OCI-LY7 (cell line): ENCODE measurements around the gene UNC80. TPM values are rescaled to one million over a fixed set of nuclear protein-coding genes. Genes with fewer than 3 reads are reported as not detected.

Source experiments
- BruUV-seq: library from RNA; stranded (reverse); fragments of 400-500 nt; replicated peaks from 2 replicates; lab custom pipeline; 2021; lab: Mats Ljungman, UMichigan
- CTCF ChIA-PET: fragments of 300-600 bp; sonication (Branson Sonifier 250); formaldehyde crosslinking; loops from one replicate; lab custom pipeline; 2022; ENCODE audit warnings: antibody characterized with exemption; ENCODE audit not compliant: unreplicated experiment; lab: Charles Lee
- POLR2A ChIA-PET: fragments of 300-600 bp; sonication (Branson Sonifier 250); formaldehyde crosslinking; loops from one replicate; lab custom pipeline; 2022; ENCODE audit warnings: antibody characterized with exemption; lab: Charles Lee
- DNase-seq: peaks from one replicate; pipeline ENCODE4 v3.0.0-alpha.2; 2015; ENCODE audit warnings: low spot score
- H2AFZ ChIP-seq: fragments of 200-600 bp; sonication (generic), shearing (Covaris generic); 2 replicates; pipeline ENCODE4 v1.6.1; 2014; ENCODE audit warnings: mild to moderate bottlenecking, antibody characterized with exemption, low read length, moderate library complexity
- H3K27ac ChIP-seq: fragments of 200-600 bp; sonication (generic); 2 replicates; pipeline ENCODE4 v1.5.1; 2014; ENCODE audit warnings: mixed run types, low read depth, mild to moderate bottlenecking, moderate library complexity, low read length, inconsistent platforms; ENCODE audit not compliant: poor library complexity, severe bottlenecking
- H3K36me3 ChIP-seq: fragments of 200-600 bp; sonication (generic); 2 replicates; pipeline ENCODE4 v1.6.1; 2014; ENCODE audit warnings: mild to moderate bottlenecking, antibody characterized with exemption, low read length, moderate library complexity, mixed read lengths; ENCODE audit not compliant: insufficient read depth
- H3K4me1 ChIP-seq: fragments of 200-600 bp; sonication (generic); 2 replicates; pipeline ENCODE4 v1.5.1; 2014; ENCODE audit warnings: mild to moderate bottlenecking, low read length; ENCODE audit not compliant: insufficient read depth, poor library complexity, severe bottlenecking
- H3K4me2 ChIP-seq: fragments of 200-600 bp; sonication (generic); 2 replicates; pipeline ENCODE4 v1.6.1; 2014; ENCODE audit warnings: mild to moderate bottlenecking, low read length
- H3K4me3 ChIP-seq: fragments of 200-600 bp; sonication (generic); 2 replicates; pipeline ENCODE4 v1.5.1; 2014; ENCODE audit warnings: mild to moderate bottlenecking, low read depth, low read length; ENCODE audit not compliant: poor library complexity, severe bottlenecking
- H3K79me2 ChIP-seq: fragments of 200-600 bp; sonication (generic); 2 replicates; pipeline ENCODE4 v1.6.1; 2016; ENCODE audit warnings: low read depth, mild to moderate bottlenecking, low read length, moderate library complexity, mixed read lengths; ENCODE audit not compliant: insufficient read depth
- H3K9me2 ChIP-seq: fragments of 200-600 bp; sonication (generic); 2 replicates; pipeline ENCODE4 v1.6.1; 2016; ENCODE audit warnings: mild to moderate bottlenecking, low read length, mixed read lengths; ENCODE audit not compliant: insufficient read depth
- H3K9me3 ChIP-seq: fragments of 200-600 bp; sonication (generic); 2 replicates; pipeline ENCODE4 v1.6.1; 2014; ENCODE audit warnings: mild to moderate bottlenecking, mixed run types, low read length, mixed read lengths
- H4K20me1 ChIP-seq: fragments of 200-600 bp; sonication (generic); 2 replicates; pipeline ENCODE4 v1.6.1; 2014; ENCODE audit warnings: mild to moderate bottlenecking, antibody characterized with exemption, low read length, moderate library complexity, mixed read lengths; ENCODE audit not compliant: insufficient read depth
- EZH2phosphoT487 ChIP-seq: fragments of 200-600 bp; sonication (generic); IDR thresholded peaks from 2 replicates; pipeline ENCODE4 v1.6.1; 2018; ENCODE audit warnings: low read depth, borderline replicate concordance, mild to moderate bottlenecking, mixed run types, antibody characterized with exemption, low read length, moderate library complexity, mixed read lengths
- intact Hi-C: fragments of 100-400 bp; cut with micrococcal nuclease; formaldehyde crosslinking; loops from one replicate; pipeline ENCODE4 v1.10.0; 2022; ENCODE audit not compliant: unreplicated experiment
- total RNA-seq, 2 experiments: library from RNA; depleted of rRNA in 1 of 2; stranded (reverse); fragments of >200 nt in 1 of 2; shearing (Covaris generic) in 1 of 2; gene quantifications; 2 replicates each; pipeline ENCODE4 v1.2.3, GENCODE V29; 2014 to 2022
- TF ChIP-seq, protein P1 (sequence below): fragments of 200-600 bp; sonication (generic); conservative IDR thresholded peaks from 2 replicates; pipeline ENCODE4 v1.5.1; 2014; ENCODE audit warnings: mild to moderate bottlenecking, antibody characterized with exemption, low read length, moderate library complexity, mixed read lengths

Gene UNC80
- total RNA-seq, 2 experiments from 2014 or later: not detected

DNA sequence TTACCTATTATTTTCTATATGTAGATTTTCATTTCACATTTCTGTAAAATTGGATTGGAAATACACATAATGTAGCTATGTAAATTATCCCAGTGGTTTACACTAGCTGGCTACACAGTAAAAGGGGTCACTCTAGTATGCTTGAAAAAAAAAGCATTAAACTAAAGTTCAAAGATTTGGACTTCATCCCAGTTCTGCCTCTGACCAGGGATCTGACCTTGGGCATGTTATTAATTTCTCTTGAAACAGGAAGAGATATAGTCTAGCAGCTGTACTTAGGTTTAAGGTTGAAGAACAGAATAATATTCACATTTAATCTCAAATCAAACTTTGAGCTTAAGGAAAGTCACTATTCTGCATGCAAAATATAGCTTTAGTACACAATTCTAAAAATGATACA lies 166.3 kb downstream of the UNC80 start:
- Histone ChIP-seq H3K4me1 (no peaks in the 10 kb centered on the region), H3K36me3 (no peaks in the 10 kb centered on the region), H3K4me2 (no peak overlapping the region), H3K9me3 (no peaks in the 10 kb centered on the region), H3K79me2 (no peaks in the 10 kb centered on the region), H2AFZ (no peak overlapping the region), H3K9me2 (no peaks in the 10 kb centered on the region), H3K4me3 (no peak overlapping the region), H4K20me1 (no peaks in the 10 kb centered on the region), H3K27ac (no peak overlapping the region)
- CTCF ChIA-PET: no interaction called here
- BruUV-seq: no TSS peak
- TF ChIP-seq, protein P1, sequence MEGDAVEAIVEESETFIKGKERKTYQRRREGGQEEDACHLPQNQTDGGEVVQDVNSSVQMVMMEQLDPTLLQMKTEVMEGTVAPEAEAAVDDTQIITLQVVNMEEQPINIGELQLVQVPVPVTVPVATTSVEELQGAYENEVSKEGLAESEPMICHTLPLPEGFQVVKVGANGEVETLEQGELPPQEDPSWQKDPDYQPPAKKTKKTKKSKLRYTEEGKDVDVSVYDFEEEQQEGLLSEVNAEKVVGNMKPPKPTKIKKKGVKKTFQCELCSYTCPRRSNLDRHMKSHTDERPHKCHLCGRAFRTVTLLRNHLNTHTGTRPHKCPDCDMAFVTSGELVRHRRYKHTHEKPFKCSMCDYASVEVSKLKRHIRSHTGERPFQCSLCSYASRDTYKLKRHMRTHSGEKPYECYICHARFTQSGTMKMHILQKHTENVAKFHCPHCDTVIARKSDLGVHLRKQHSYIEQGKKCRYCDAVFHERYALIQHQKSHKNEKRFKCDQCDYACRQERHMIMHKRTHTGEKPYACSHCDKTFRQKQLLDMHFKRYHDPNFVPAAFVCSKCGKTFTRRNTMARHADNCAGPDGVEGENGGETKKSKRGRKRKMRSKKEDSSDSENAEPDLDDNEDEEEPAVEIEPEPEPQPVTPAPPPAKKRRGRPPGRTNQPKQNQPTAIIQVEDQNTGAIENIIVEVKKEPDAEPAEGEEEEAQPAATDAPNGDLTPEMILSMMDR: no peak
- TF ChIP-seq EZH2phosphoT487: no peak
- POLR2A ChIA-PET: interaction anchor here (0.7 to 1.3 kb wide), 3 partner anchors 16 to 410 kb away, joined by 3 to 11 read pairs (median 5); no protein-coding TSS in a partner anchor
- intact Hi-C loops: no loop called here
- DNase-seq: no peak

DNA sequence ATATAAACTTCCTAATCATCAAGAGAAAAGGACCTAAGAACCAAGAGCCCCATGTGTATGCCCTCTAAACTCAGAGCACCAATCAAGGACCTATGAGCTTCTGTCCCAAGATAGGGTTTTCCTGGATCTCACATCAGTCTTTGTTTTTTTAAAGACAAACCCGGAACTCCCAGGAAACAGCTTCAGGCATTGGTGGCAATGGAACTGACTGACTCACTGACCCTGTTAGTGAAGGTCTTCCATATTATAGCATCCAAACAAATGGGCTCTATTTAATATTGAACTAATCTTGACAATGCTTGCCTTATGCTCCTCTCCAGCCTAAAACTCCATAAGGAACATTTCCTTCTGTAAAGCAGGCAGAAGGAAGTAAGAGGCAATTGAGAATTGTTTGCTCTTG lies 167.3 kb downstream of the UNC80 start:
- H2AFZ ChIP-seq: no peak overlapping the region
- ChIA-PET CTCF (no interaction called here), POLR2A (interaction anchor here (1.3 kb wide), 1 partner anchor 15 kb away, joined by 5 read pairs; no protein-coding TSS in a partner anchor)
- no peaks in the 10 kb centered on the region for H4K20me1 ChIP-seq
- no peaks in the 10 kb centered on the region for H3K4me1 ChIP-seq
- H3K79me2 ChIP-seq: no peaks in the 10 kb centered on the region
- BruUV-seq: no TSS peak
- TF ChIP-seq, protein P1: no peak
- TF ChIP-seq EZH2phosphoT487: no peak
- no peak overlapping the region for H3K4me3 ChIP-seq
- H3K36me3 ChIP-seq: no peaks in the 10 kb centered on the region
- no peak for DNase-seq
- H3K27ac ChIP-seq: no peak overlapping the region
- H3K4me2 ChIP-seq: no peak overlapping the region
- no peaks in the 10 kb centered on the region for H3K9me3 ChIP-seq
- H3K9me2 ChIP-seq: no peaks in the 10 kb centered on the region
- intact Hi-C loops: no loop called here

DNA sequence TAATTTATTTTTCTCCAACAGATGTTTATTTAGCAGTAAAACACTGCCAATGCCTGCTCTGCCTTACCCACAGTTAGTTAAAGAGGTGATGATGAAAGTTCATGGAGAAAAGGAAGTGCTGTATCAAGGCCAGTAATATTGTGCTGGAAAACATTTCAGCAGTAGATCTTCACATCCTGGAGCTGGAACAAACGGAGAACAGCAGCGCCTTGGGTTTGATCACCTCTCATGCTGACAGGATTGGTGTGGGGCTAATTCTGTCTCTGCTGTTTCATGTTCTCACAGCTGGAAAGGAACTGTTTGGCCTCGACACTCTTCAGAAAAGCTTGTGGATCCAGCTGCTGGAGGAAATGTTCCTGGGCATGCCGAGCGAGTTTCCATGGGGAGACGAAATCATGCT lies 169.3 kb downstream of the UNC80 start:
- Histone ChIP-seq H3K27ac (no peak overlapping the region), H3K9me2 (no peaks in the 10 kb centered on the region; the same call in 1 of the 2 replicates), H3K4me1 (no peaks in the 10 kb centered on the region), H3K4me2 (no peak overlapping the region), H2AFZ (no peak overlapping the region), H4K20me1 (no peaks in the 10 kb centered on the region), H3K4me3 (no peak overlapping the region), H3K9me3 (no peaks in the 10 kb centered on the region), H3K36me3 (no peaks in the 10 kb centered on the region), H3K79me2 (no peaks in the 10 kb centered on the region)
- ChIA-PET CTCF (no interaction called here), POLR2A (no interaction called here)
- no TSS peak for BruUV-seq
- TF ChIP-seq, protein P1: no peak
- TF ChIP-seq EZH2phosphoT487: no peak
- no peak for DNase-seq
- intact Hi-C loops: no loop called here
